NCI-H146 treated with DMSO at 0.1 percent for 48 hours (cell line): ENCODE measurements around the gene DGKI.

Experiments
- DNase-seq: peaks from one replicate; lab custom pipeline; 2025; ENCODE audit not compliant: unreplicated experiment; lab: John Stamatoyannopoulos, UW

Gene DGKI

DNA sequence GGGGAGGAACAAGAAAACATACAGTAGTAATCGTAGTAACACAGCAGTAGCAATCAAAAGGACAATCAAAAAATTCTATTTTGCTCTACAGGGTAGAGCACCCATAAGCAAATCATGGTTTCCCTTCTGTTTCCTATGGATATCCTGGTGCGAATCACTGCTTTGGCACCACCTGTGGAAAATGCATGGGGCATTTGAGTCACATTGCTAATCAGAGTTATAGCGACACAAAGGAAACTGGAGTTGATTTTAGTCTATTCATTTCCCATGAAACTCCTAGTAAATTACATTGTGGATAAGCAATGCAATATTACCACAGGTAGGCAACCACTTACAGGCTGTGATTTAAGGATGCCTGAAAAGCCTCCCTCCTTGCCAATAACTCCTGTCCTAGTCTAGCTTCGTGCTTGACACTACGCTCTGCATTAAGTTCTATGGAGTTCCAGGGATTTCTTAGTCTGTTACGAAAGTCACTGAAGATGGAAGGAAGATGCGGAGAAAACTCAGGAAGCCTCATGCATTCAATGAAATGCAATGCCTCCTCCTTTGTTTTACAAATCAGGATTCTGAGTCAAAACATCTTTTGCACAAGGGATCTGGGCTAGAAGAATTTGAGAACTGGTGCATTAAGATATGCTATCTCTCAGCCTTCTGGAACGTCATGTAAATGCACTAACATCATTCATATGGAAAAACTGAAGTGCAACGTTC lies 188.4 kb downstream of the DGKI start:
- DNase-seq: no peak

DNA sequence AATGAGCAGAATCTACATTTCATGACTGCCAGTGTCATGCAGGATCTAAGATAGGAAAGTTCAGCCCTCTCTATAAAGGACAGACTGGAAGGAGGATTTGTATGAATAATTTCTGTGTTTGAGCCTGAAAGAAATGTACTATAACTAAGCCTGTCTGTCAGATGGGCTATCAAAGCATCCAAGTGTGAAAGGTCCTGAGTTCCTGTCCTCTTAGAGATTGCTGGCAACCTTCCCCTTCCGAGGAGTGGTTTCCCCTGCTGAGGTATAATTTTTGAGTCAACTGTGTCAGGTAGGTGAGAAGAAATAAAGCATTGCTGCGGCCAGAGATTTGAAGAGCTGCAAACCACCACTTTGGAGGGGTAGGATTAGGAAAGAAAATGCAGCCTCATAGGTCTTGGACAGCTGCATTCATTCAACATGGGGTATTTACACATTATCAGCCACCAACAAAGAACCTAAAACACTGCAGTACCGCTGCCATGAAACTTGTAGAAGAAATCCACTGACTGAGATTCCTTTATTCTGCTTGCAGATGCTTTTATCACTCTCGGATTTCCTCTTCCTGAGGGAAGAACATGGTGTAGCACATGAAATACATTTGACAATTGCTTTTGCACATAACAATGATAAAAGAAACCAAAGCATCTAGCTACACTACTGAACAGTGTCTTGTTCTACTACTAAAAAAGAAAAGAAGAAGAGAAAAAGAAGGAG lies 189.1 kb downstream of the DGKI start:
- no peak for DNase-seq

DNA sequence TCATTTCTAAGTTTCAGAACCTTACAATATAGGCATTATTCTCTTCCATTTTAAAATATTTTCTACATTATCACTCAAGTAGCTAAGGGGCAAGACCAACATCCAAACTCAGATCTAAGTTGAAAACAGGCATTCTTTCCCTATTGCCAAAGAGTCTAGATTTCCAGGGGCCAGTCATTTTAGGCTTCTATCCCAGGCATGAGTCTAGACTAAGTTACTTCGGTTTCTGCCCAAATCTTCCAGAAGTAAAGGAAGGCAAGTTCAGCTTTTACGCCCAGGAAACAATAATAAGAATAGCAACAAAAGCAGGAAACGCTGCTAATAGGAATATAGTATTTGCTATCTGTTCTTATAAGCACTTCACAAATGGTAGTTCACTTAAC lies 189.9 kb downstream of the DGKI start:
- DNase-seq: no peak

DNA sequence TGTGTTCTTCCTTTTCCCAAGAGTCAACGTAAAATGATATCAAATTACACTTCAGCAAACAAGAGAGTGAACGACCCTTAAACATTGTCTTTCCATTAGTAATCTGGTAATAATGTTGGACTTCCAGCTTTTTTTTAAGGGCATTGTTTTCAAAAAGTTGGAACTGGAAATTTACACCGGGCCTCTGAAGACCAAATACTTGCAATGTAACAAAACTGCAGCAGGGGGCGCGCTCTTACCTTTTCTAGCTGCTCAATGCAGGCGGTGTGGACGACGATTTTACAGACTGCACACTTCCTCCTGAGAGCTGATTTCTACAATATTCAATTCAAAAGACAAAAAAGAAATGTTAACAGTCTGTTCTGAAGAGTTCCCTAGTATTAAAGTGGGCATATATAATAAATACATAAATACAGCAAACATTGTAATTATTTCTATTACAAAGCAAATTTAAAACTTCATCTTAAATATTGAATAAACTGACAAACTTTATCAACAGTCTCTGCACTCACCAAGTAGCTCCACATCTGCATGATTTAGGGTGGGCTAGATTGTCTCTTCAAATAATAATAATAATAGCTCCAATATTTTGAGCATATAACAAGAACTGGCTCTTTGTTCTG lies 190.4 kb downstream of the DGKI start:
- DNase-seq: peak; percentile 67

DNA sequence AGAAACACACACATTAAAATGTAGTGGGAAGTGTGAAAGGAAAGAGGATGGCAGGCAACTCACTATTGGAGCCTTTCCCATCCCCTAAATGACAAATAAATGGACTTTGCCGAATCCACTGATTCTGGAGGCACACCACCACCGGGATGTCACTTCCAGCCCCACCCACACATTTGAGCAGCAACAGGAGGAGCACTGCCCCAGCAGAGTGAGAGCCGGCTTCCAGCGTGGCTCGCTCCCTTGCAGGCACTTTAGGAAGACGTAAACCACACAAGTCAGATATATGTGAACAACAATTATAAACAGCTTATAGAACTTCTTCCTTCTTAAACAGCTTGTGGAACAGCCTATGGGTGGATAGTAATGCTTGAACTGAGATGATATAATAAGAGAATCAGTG lies 191.0 kb downstream of the DGKI start:
- DNase-seq: no peak

DNA sequence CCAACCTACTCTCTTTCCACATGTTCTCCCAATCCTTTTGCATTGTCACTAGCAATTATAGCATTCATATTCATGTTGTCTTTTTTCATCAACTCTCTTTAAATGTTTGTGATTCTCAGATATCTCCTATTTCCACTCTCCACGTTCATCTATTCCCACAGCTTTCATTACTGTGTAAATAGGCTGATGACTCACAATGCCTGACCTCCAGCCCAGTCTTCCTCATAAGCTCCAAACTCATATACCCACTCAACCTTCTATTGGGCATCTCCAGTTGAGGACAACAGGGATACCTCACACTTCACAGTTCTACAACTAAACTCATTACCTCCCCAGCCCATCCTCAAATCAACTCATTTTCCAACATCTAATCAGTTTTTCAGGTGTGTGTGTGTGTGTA lies 194.1 kb downstream of the DGKI start:
- no peak for DNase-seq

DNA sequence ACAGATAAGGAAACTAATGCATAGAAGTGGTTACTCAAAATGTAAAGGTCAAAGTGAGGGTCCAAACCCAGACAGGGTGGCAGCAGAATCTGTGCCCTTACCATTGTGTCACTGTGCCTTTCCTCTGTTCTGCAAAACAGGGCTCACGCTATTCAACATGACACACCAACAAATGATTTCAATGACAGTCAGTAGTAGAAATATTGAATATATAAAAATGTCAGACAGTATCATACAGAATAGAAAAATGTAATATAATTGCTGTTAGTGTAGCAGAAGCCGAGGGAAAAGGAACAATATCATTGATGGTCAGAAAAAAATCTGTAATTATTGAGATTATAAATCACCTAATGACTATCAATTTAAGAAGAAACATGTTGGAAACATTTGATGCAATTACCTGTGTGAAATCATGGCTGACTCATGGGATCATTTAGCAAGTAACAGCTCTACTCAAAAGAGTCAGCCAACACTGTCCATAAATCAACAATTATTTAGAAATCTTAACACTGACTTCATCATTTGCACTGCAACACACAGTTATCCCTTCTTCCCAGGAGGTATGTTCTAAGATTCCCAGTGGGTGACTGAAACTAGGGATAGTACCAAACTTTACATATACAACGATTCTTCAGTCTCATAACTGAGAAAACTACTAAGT lies 198.7 kb downstream of the DGKI start:
- no peak for DNase-seq

DNA sequence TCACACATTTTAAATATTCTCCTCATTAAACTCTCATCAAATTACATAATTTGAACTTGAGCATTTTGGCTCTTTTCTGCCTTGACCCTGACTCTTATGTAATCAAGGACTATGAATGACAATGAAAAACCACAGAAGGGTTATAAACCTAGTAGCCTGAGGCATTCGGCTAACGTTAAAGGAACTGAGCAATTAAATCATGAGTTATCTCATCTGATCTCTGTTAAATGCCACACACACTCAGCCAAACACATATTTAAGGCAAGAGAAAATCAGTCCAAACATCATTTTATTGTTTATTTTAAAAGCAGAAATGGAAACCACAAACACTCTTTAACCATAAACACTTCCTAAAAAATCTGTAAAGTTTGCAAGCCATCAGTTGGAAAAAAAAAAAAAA lies 204.3 kb downstream of the DGKI start:
- DNase-seq: peak; percentile 70

DNA sequence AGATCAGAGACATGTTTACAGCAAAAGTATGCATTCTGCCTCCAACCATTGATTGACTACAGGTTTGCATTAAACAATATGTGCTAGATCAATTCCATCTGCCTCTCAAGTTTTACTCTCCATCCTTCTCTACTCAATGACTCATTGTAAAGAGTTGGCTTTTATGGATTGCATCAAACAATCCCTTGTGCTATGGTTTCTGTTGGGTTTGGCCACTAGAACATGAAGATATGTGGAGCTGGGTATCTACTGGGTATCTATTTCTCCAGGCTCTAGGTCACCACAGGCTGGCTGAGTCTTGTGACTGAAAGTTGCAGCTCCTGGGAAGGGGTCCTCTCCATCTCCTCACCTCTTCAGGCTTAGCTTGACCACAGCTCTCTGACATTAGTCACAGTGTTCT lies 204.7 kb downstream of the DGKI start:
- no peak for DNase-seq

DNA sequence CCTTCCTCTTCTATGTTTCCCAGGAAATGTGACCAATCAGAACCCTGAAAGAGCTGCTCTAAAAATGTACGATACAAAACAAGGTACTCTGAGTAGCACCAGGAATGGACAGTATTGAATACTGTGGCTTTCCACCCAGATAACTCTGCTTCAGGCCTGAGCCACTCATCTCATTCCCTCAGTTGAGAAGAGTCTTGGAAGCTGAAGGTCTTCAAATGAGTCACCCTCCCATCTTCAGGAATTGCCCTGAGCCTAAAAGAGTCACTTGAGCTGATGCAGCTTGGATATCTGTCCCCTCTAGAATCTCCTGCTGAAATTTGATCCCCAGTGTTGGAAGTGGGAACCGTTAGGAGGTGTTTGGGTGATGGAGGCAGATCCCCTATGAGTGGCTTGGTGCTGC lies 210.4 kb downstream of the DGKI start:
- DNase-seq: no peak

DNA sequence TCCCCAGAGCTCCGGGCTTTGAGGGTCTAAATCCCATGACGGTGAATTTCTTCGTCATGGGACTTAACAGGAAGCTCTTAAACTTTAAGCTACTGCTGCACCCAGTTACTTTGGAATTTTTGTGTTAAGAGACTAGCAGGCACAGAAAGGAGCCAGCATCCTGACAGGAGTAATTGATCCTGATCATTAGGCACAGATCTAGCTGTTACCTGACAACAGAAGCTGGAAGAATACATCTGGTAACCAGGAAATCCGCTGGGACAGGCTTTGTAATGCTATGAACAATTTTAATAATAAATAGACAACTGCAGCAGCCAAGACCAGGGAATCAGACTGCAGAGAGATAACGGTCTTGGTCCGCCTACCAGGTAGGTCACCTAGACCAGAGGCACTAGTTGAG lies 210.9 kb downstream of the DGKI start:
- no peak for DNase-seq

DNA sequence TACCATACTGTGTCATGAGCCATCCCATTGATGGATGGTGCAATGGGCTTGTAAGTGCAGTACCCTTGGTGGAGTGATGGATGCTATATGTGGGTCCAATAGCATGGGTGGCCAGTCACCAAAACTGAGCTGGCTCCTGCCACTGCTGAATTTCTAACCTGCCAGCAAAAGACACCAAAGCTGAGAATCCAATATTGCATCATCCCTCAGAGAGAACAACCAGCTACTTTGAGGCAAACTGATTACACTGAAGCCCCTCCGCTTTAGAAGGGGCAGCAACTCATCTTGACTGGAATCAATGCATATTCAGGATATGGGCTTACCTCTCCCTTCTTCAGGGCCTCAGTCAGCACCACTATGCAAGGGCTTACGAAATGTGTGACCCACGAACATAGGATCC lies 211.6 kb downstream of the DGKI start:
- no peak for DNase-seq

DNA sequence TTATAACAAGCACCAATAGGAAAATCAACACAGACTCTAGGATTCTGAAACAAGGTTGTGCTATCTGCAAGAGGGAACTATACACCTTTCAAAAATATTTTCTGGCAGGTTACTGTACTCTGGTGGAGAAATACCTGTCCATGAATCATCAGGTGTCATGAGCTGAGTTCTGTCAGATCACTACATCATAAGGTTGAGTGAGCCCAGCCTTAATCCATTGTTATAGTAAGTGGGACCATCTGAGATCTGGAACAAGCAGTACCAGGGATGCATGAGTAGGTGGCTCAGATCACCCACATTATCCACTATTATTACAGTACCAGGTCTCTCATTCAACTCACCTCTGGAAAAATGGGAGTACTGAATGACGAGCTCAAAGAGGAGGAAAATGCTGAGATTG lies 212.4 kb downstream of the DGKI start:
- DNase-seq: no peak

DNA sequence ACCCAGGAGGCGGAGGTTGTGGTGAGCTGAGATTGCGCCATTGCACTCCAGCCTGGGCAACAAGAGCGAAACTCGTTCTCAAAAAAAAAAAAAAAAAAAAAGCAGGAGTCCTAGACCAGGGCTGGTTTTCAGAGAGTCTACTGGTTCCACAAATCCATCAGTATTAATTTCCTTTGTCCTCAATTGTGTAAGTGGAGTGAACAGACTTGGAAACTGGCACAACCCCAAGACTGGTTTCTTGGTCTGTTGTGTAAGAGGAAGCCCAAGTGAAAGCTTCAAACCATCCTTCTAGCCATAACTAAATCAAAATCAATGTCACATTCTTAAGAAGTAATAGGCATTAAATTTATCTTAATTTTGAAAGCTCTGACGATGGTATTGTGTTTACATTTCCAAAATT lies 213.6 kb downstream of the DGKI start:
- no peak for DNase-seq

DNA sequence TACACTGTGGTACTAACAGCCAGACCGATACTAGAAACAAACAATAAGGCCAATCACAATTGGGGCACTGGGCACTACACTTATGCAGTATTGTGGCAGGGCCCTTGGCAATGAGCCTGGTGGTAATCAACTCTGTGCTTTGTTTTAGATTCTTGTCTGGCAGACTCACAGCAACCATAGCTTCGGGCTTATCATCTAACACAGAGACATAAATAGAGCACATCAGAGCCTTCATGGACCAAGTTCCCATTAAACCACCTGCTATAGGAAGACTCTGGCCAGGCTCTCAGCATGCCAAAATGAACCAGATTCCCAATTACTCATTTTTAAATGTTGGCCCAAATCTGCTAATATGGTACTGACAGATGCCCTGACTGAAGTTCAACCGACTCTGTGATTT lies 218.6 kb downstream of the DGKI start:
- no peak for DNase-seq

DNA sequence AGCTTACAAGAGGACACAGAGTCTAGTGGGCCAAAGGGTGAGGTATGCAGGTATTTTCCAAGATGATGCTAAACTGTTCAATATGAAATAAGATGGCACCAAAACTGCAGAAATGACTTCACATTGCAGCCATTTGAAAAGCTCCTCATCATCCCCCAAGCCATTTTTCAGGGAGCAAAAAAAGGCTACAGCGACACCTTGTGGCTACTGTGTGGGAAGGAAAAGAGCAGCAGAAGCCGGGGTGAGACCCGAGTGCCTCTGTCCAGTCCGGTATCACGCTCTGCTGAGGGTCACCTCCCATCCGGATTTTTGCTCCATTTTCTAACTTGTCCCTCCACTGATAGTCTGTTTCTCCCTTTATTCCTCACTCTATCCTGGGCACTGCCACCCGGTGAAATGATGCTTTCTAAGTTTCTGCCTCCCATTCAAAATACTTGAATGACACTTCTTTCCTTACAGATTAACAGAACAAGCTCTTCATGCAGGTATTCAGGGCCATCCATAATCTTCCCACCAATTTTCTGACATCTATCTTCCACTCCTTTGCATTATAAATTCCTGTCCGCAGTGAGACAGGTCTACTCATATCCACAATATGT lies 220.2 kb downstream of the DGKI start:
- peak; percentile 10 for DNase-seq

DNA sequence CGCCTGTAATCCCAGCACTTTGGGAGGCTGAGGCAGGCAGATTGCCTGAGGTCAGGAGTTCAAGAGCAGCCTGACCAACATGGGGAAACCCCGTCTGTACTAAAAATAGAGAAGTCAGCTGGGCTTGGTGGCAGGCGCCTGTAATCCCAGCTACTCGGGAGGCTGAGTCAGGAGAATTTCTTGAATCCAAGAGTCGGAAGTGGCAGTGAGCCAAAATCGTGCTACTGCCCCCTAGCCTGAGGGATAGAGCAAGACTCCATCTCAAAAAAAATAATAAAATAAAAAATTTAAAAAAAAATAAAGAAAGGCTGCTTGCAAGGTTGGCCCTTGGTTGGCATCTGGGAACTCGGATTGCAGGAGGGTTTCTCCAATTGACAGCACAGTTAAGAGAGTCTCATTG lies 221.6 kb downstream of the DGKI start:
- no peak for DNase-seq

DNA sequence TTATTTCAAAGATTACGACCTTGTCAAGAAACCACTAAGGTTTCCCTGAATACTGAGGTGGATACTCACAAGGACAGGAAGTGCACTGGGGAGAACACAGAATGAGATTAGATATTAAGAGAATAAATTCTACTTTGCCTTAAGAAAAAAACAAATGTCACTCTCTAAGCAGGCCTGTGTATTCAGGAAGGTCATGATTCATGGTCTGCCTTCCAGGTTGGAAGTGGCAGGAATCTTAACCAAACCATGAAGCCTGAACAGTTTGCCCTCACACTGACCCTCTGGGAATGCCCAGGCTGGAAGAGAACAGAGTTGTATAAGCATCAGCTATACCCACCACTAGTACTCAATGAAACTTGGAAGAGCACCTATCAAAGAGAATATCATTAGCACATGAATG lies 227.6 kb downstream of the DGKI start:
- no peak for DNase-seq

DNA sequence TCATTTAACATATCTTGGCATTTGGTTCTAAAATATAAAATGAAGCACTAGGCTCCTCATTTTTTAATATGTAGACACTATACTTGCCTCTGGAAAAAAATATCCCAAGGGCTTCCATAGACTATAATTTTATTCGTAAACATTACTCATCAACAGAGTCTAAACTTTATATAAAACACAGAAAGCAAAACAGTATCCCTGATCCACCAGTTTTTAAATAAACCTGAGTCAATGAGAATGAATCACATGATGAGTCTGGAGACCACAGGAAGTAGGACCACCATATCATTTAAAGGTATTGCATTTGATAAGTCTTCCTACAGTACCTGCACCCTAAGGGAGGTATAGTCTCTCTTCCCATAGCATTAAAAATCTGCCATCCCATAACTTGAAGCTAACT lies 228.0 kb downstream of the DGKI start:
- no peak for DNase-seq

DNA sequence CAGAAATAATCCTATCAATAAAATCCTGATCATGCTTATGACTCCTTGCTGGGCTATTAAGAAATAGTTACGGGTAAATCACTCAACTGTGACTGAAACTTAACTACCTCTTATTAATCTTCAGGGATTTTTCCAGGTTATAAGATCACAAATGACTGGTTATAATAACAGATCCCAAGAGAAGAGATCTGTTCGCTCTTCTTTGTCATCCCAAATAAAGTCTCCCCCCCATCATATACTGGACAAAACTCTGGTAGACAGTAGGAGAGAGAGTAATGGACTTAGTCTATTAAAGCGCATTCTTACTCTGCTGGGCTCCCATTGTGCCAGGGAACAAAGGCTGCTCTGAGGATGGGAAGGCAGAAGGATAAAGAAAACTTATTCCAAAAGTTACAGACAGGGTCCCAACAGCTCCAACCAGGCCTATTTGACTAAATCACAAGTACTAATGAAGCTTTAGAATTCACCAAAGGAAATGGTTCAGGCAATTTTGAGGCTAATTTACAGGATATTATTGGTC lies 233.7 kb downstream of the DGKI start:
- no peak for DNase-seq

DNA sequence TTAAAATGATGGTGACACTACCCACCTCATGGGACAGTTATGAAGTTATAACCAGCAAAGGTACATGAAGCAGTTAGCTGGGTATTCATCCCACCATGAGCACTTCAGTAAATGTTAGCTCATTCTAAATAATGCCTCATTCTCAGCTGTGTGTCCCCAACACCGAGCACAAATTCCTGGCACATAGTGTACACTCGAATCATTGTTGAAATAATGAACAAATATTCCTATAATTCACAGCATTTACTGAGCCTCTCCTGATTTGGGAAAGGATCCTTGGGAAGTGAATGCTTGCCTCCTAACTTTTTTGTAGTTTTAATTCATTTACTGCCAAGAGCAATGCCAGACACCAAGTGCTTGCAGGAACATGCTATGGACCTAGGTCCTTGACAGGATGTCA lies 235.2 kb downstream of the DGKI start:
- no peak for DNase-seq
